Endothelial cell of umbilical vein (primary cell): Measurements from ENCODE around the gene RSF1. TPM values are rescaled to one million over a fixed set of nuclear protein-coding genes. Genes with fewer than 3 reads are reported as not detected.

Experiments
- BruUV-seq: library from RNA; stranded (reverse); fragments of 400-500 nt; replicated peaks from 2 replicates; lab custom pipeline; 2021; lab: Mats Ljungman, UMichigan
- CTCF ChIA-PET: fragments of 300-600, 350-600 bp; sonication (Branson Sonifier 250); formaldehyde crosslinking; loops from one replicate; lab custom pipeline; 2021; ENCODE audit warnings: antibody characterized with exemption, inconsistent platforms; lab: Charles Lee
- POLR2A ChIA-PET: fragments of 300-600, 350-600 bp; sonication (Branson Sonifier 250); formaldehyde crosslinking; loops from one replicate; lab custom pipeline; 2021; ENCODE audit warnings: antibody characterized with exemption, inconsistent platforms; lab: Charles Lee
- DNase-seq: peaks from one replicate; pipeline ENCODE4 v3.0.0-alpha.2; 2011; ENCODE audit warnings: low read depth, low spot score
- FAIRE-seq: peaks from 2 replicates; lab custom pipeline; 2011; peaks lifted over from hg19 to GRCh38; lab: Jason Lieb, UNC
- H2AFZ ChIP-seq: 2 replicates; pipeline ENCODE4 v1.6.0; 2012; ENCODE audit warnings: low read depth, low read length, control low read depth, inconsistent platforms
- H3K27ac ChIP-seq: 2 replicates; pipeline ENCODE4 v1.5.1; 2011; ENCODE audit warnings: low read depth, mild to moderate bottlenecking, control low read depth, low read length, moderate library complexity; ENCODE audit not compliant: insufficient read depth
- H3K27me3 ChIP-seq, 2 experiments: 2 replicates each; pipeline versions ENCODE4 v1.6.0 to v1.6.1; 2011; ENCODE audit warnings: low read length in 2 of 2, mixed read lengths in 1 of 2; ENCODE audit not compliant: control insufficient read depth in 2 of 2, insufficient read depth in 2 of 2
- H3K36me3 ChIP-seq, 2 experiments: 2 replicates in 1 of 2; 3 replicates in 1 of 2; pipeline ENCODE4 v1.5.1; 2011; ENCODE audit warnings: low read length in 2 of 2, mild to moderate bottlenecking in 1 of 2, moderate library complexity in 1 of 2; ENCODE audit not compliant: control insufficient read depth in 2 of 2, insufficient read depth in 2 of 2; ENCODE audit errors: extremely low read depth in 1 of 2
- H3K4me1 ChIP-seq: 3 replicates; pipeline ENCODE4 v1.5.1; 2011; ENCODE audit warnings: mild to moderate bottlenecking, low read length; ENCODE audit not compliant: control insufficient read depth, insufficient read depth; ENCODE audit errors: extremely low read depth
- H3K4me2 ChIP-seq: 2 replicates; pipeline ENCODE4 v1.6.1; 2011; ENCODE audit warnings: low read length, control low read depth, mixed read lengths; ENCODE audit not compliant: insufficient read depth
- H3K4me3 ChIP-seq, 3 experiments: fragments of 200-600 bp in 1 of 3; sonication (generic), shearing (Covaris generic) in 1 of 3; replicated peaks in 1 of 3; 2 replicates each; pipeline ENCODE4 v1.5.1; 2011 to 2016; ENCODE audit warnings: control low read depth in 3 of 3, low read length in 3 of 3, mild to moderate bottlenecking in 2 of 3, inconsistent platforms in 1 of 3, low read depth in 1 of 3, moderate library complexity in 1 of 3; ENCODE audit not compliant: insufficient read depth in 1 of 3
- H3K79me2 ChIP-seq: 2 replicates; pipeline ENCODE4 v1.6.0; 2012; ENCODE audit warnings: low read length, inconsistent platforms; ENCODE audit not compliant: control insufficient read depth, insufficient read depth
- H3K9ac ChIP-seq: replicated peaks from 2 replicates; pipeline ENCODE3; 2011; ENCODE audit warnings: low read length, control low read depth; ENCODE audit not compliant: insufficient read depth; ENCODE audit errors: extremely low read depth
- H3K9me1 ChIP-seq: replicated peaks from 3 replicates; pipeline ENCODE4 v1.6.0; 2011; ENCODE audit warnings: mild to moderate bottlenecking, low read length; ENCODE audit not compliant: control insufficient read depth, insufficient read depth; ENCODE audit errors: extremely low read depth
- H3K9me3 ChIP-seq: replicated peaks from 2 replicates; pipeline ENCODE4 v1.5.1; 2012; ENCODE audit warnings: low read length, inconsistent platforms; ENCODE audit not compliant: control insufficient read depth, insufficient read depth
- H4K20me1 ChIP-seq: replicated peaks from 2 replicates; pipeline ENCODE3; 2011; ENCODE audit warnings: mild to moderate bottlenecking, low read length; ENCODE audit not compliant: control insufficient read depth, insufficient read depth; ENCODE audit errors: extremely low read depth
- CTCF ChIP-seq, 2 donors: IDR thresholded peaks; 1 replicate in 1 of 2; 2 replicates in 1 of 2; pipeline ENCODE4 v1.5.1; 2011; ENCODE audit warnings: low read length in 2 of 2, mild to moderate bottlenecking in 2 of 2, moderate library complexity in 2 of 2, control low read depth in 1 of 2, inconsistent platforms in 1 of 2, low read depth in 1 of 2; ENCODE audit not compliant: insufficient read depth in 1 of 2; ENCODE audit errors: extremely low read depth in 1 of 2
- EZH2 ChIP-seq: IDR thresholded peaks from 2 replicates; pipeline ENCODE4 v1.6.1; 2012; ENCODE audit warnings: borderline replicate concordance, low read depth, mild to moderate bottlenecking, moderate library complexity, low read length, inconsistent platforms; ENCODE audit not compliant: severe bottlenecking
- FOS ChIP-seq: IDR thresholded peaks from 2 replicates; pipeline ENCODE4 v1.6.1; 2011; ENCODE audit warnings: mild to moderate bottlenecking, low read length, moderate library complexity, borderline replicate concordance; ENCODE audit not compliant: insufficient read depth
- GATA2 ChIP-seq: IDR thresholded peaks from 2 replicates; pipeline ENCODE4 v1.7.0; 2011; ENCODE audit warnings: low read depth, mild to moderate bottlenecking, moderate library complexity, mixed read lengths, low read length; ENCODE audit not compliant: insufficient read length, insufficient read depth
- JUN ChIP-seq: IDR thresholded peaks from 2 replicates; pipeline ENCODE4 v1.6.1; 2011; ENCODE audit warnings: borderline replicate concordance, low read depth; ENCODE audit not compliant: insufficient read length, insufficient read depth
- MYC ChIP-seq: IDR thresholded peaks from one replicate; pipeline ENCODE4 v1.6.1; 2011; ENCODE audit warnings: mild to moderate bottlenecking, low read depth, low read length
- POLR2A ChIP-seq: IDR thresholded peaks from 2 replicates; pipeline ENCODE4 v1.6.1; 2012; ENCODE audit warnings: low read depth, mild to moderate bottlenecking, control low read depth, low read length
- POLR2AphosphoS5 ChIP-seq: IDR thresholded peaks from 2 replicates; pipeline ENCODE4 v1.6.1; 2012; ENCODE audit warnings: low read depth, mild to moderate bottlenecking, control low read depth, low read length, moderate library complexity; ENCODE audit not compliant: insufficient read depth
- dilution Hi-C: fragments of 300-500 bp; cut with MboI; formaldehyde crosslinking; loops from one replicate; pipeline ENCODE4 v1.15.0; 2019; ENCODE audit warnings: low sequenced_read_pairs; ENCODE audit not compliant: extremely low pct_ligation_motif_present
- intact Hi-C: fragments of 100-400 bp; cut with micrococcal nuclease; formaldehyde crosslinking; loops from one replicate; pipeline ENCODE4 v1.10.0; 2022
- polyA plus RNA-seq, 4 experiments: library from polyadenylated mRNA; depleted of rRNA in 3 of 4; stranded (reverse) in 3 of 4; unstranded in 1 of 4; fragments of >200 nt; gene quantifications; 2 replicates each; pipeline versions ENCODE4 v1.2.1 to v1.2.3, GENCODE V29; 2011 to 2012; ENCODE audit warnings: missing spikeins in 1 of 4
- total RNA-seq: library from RNA; stranded (reverse); gene quantifications from 2 replicates; pipeline ENCODE4 v1.2.3, GENCODE V29; 2021
- TF ChIP-seq, protein P1 (sequence below): IDR thresholded peaks from 2 replicates; pipeline ENCODE4 v1.6.1; 2011; ENCODE audit not compliant: insufficient read depth, insufficient read length

The RSF1 gene
- total and polyA plus RNA-seq, 2 donors (not counting 3 experiments of a cell fraction or from before 2014, with no cell fraction given), result 10.0 to 55.1 TPM

DNA sequence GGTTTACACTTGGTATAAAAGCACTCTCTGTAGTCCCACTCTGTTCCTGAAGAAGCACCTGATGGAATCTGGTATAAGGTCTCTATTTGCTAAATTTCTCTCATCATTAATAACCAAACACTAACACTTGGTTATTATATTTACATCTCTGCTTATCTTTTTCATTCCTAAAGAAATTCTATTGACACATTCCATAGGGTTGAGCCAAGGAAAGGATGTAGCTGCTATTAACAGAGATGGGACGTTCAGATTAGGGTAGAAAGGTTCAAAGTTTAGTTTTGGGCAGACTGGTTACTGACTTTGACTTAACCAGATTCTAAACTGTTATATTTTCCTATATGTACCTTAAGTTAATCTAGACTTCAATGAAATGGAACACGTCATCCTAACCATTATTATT, 91.5 kb downstream of the RSF1 start:
- H3K4me3 ChIP-seq, result no peak overlapping the region
- dilution Hi-C loops, result no loop called here
- H4K20me1 ChIP-seq, result no peaks in the 10 kb centered on the region
- H3K9me1 ChIP-seq, result no peaks in the 10 kb centered on the region
- CTCF ChIA-PET, result no interaction called here
- POLR2A ChIA-PET, result no interaction called here
- H3K4me1 ChIP-seq, result no peaks in the 10 kb centered on the region
- intact Hi-C loops, result no loop called here
- BruUV-seq, result no TSS peak
- no peak overlapping the region for H2AFZ ChIP-seq
- TF ChIP-seq MYC, result no peak
- no peak for TF ChIP-seq JUN
- TF ChIP-seq, protein P1, sequence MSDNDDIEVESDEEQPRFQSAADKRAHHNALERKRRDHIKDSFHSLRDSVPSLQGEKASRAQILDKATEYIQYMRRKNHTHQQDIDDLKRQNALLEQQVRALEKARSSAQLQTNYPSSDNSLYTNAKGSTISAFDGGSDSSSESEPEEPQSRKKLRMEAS, result no peak
- no peak for TF ChIP-seq POLR2AphosphoS5
- TF ChIP-seq POLR2A, result no peak
- no peak for TF ChIP-seq GATA2
- no peak for TF ChIP-seq CTCF (IDR thresholded peaks at IDR 0.05; ENCODE audit: extremely low read depth in 1 of 2, insufficient read depth in 1 of 2, low read depth in 1 of 2, low read length in 2 of 2)
- TF ChIP-seq FOS, result no peak
- no peak for TF ChIP-seq EZH2
- H3K79me2 ChIP-seq, result peaks cover 2% of the 10 kb centered on the region
- H3K27ac ChIP-seq, result no peak overlapping the region
- peaks cover 6 to 7% of the 10 kb centered on the region in 2 experiments for H3K36me3 ChIP-seq
- peaks cover 3% of the 10 kb centered on the region for H3K9me3 ChIP-seq
- no peak for FAIRE-seq
- no peak overlapping the region for H3K4me2 ChIP-seq
- H3K27me3 ChIP-seq, result no peaks in the 10 kb centered on the region
- H3K9ac ChIP-seq, result no peak overlapping the region
- DNase-seq, result no peak
